ENCODE data around the gene RACGAP1. TPM values are rescaled to one million over a fixed set of nuclear protein-coding genes. Genes with fewer than 3 reads are reported as not detected.

The RACGAP1 gene
- total RNA-seq, 4 donors from 2014 or later = 20.1 to 44.7 (median 33.6) TPM

DNA sequence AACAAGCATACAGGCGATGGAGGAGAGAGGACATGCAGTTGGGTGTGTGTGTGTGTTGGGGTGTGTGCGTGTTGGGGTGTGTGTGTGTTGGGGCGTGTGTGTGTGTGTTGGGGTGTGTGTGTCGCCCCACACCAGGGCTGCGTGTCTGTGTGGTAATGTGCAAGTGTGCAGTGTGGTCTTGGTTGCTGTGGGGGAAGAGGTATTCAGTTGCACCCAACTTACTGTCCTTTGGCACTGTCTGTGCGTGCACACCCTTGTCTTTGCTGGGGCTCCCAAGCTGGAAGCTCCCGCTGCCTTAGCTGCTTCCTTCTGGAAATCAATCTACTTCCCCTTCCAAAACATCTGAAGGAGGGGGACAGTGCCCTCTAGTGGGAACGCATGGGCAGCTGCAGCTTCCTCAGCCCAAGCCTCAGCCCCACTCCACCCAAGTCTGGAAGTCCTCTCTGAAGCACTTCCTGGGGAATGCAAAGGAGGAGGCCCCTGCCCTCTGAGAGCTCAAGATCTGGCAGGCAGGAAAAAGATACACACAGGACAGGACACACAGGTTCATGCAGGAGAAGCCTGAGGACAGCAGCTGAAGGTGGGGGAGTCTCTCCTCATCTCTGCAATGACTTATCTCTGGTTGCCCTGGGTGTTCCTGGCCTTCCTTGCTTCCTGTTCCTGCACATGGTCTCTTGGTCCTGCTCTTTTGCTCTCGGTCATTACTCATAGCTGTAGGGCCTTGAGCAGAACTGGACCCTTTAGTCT lies 45.2 kb upstream of the RACGAP1 start:
- intact Hi-C loops (cut with DNase I) = no loop called here
- WGBS, 2 donors = 35 to 53% methylated on average over 6 to 8 of the region's 9 CpGs
- Histone ChIP-seq H3K4me1 (peaks cover 0 to 16% (median 7%) of the 10 kb centered on the region in 3 donors), H3K27me3 (no peaks in the 10 kb centered on the region), H3K27ac (no peak overlapping the region), H3K4me3 (peak overlapping the region in 1 of 4 donors; percentile 30), H3K36me3 (no peaks in the 10 kb centered on the region), H3K9me3 (no peaks in the 10 kb centered on the region)
- no peak for DNase-seq
- no peak for TF ChIP-seq POLR2A (IDR thresholded peaks at IDR 0.05)
- TF ChIP-seq, protein P1, sequence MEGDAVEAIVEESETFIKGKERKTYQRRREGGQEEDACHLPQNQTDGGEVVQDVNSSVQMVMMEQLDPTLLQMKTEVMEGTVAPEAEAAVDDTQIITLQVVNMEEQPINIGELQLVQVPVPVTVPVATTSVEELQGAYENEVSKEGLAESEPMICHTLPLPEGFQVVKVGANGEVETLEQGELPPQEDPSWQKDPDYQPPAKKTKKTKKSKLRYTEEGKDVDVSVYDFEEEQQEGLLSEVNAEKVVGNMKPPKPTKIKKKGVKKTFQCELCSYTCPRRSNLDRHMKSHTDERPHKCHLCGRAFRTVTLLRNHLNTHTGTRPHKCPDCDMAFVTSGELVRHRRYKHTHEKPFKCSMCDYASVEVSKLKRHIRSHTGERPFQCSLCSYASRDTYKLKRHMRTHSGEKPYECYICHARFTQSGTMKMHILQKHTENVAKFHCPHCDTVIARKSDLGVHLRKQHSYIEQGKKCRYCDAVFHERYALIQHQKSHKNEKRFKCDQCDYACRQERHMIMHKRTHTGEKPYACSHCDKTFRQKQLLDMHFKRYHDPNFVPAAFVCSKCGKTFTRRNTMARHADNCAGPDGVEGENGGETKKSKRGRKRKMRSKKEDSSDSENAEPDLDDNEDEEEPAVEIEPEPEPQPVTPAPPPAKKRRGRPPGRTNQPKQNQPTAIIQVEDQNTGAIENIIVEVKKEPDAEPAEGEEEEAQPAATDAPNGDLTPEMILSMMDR (IDR thresholded peaks at IDR 0.05) = peak; percentile 80 to 95 (median 92)

DNA sequence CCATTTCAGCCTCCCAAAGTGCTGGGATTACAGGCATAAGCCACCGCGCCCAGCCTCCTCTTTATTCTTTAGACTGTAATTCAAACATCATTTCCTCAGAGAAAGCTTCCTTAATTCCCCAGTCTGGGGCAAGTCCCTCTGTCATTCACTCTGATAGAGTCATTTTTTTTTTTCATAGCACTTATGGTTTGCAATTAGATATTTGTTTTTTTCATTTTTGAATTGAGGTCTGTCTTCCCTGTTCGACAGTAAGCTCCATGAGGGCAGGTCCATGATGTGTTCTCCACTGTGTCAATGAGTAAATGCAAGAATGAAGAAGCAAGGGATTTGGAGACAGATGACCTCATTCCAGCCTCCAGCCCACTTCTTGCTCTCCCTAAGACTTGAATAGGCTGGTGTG lies 44.2 kb upstream of the RACGAP1 start:
- TF ChIP-seq POLR2A (IDR thresholded peaks at IDR 0.05) = no peak
- 89 to 96% methylated on average over 2 to 3 of the region's 3 CpGs for WGBS, 2 donors
- Histone ChIP-seq H3K27ac (no peak overlapping the region), H3K4me1 (peaks cover 0 to 10% (median 4%) of the 10 kb centered on the region in 3 donors), H3K27me3 (no peaks in the 10 kb centered on the region), H3K4me3 (no peak overlapping the region), H3K9me3 (no peaks in the 10 kb centered on the region), H3K36me3 (no peaks in the 10 kb centered on the region)
- intact Hi-C loops (cut with DNase I) = no loop called here
- no peak for DNase-seq

DNA sequence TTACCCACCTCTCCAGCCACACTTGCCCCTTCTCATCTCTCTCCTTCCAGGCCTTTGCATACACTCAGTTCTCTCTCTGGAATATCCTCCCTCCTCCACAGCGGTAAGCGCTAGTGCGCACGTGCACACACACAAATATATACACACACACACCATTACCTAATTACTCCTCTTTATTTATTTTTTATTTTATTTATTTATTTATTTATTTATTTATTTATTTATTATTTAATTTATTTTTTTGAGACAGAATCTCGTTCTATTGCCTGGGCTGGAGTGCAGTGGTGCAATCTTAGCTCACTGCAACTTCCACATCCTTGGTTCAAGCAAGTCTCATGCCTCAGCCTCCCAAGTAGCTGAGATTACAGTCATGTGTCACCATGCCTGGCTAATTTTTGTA lies 43.8 kb upstream of the RACGAP1 start:
- WGBS, 2 donors = 89 to 91% methylated on average over 5 of the region's 5 CpGs
- no peak for DNase-seq
- H3K4me3 ChIP-seq = no peak overlapping the region
- no peaks in the 10 kb centered on the region for H3K36me3 ChIP-seq
- no peaks in the 10 kb centered on the region for H3K27me3 ChIP-seq
- TF ChIP-seq POLR2A (IDR thresholded peaks at IDR 0.05) = no peak
- TF ChIP-seq, protein P1 (IDR thresholded peaks at IDR 0.05) = no peak
- no peak overlapping the region for H3K27ac ChIP-seq
- intact Hi-C loops (cut with DNase I) = no loop called here
- peaks cover 0 to 10% (median 4%) of the 10 kb centered on the region in 3 donors for H3K4me1 ChIP-seq
- H3K9me3 ChIP-seq = no peaks in the 10 kb centered on the region

DNA sequence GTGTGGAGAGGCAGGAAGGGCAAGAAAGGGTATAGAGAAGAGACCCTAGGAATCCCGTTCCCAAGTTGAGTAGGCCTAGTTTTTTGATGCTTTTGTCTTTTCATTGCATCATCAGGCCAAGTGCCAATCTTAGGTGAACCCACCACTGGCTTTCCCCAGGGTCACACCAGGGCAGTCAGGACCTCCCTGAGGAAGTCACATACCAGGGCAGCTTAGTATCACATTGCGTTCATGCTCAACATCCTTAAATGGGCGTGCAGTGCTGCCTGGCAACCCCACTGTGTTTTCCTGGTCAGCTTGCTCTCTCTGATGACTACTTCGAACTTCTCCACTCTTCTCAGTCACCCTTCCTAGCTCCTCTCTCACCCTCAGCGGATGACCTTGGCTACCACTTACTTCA lies 41.1 kb upstream of the RACGAP1 start:
- TF ChIP-seq POLR2A (IDR thresholded peaks at IDR 0.05) = no peak
- TF ChIP-seq, protein P1 (IDR thresholded peaks at IDR 0.05) = no peak
- no peaks in the 10 kb centered on the region for H3K27me3 ChIP-seq
- DNase-seq = no peak
- no peaks in the 10 kb centered on the region for H3K9me3 ChIP-seq
- no peaks in the 10 kb centered on the region for H3K36me3 ChIP-seq
- H3K4me3 ChIP-seq = no peak overlapping the region
- intact Hi-C loops (cut with DNase I) = no loop called here
- WGBS, 2 donors = 55 to 59% methylated on average over 5 of the region's 5 CpGs
- peaks cover 0 to 16% (median 4%) of the 10 kb centered on the region in 3 donors for H3K4me1 ChIP-seq
- H3K27ac ChIP-seq = peak overlapping the region in 2 of 4 donors; percentile 21

DNA sequence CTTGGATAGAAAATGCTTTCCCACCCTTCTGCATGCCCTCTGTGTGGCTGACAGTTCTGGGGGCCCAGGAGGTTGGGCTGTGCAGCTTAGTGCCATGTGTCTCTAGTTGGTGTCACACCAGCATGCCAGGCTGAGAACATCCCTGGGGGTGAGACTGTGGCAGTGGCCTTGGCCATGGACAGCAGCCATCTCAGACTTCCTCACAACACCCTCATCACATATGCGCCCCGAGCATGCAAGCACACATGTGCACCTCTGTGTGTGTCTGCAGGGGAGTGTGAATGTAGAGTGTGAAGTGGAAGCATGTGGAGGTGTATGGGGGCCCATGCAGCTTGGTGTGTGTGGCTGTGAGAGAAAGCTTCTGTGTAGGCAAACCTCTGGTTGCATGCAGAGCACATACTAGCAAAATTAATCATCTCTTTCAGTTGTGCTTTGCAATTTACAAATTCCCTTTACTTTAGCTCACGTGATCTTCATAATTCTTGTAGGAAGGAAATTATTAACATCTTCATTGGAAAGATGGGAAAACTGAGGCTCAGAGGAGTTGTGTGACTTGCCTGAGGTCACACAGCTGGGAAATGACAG lies 40.5 kb upstream of the RACGAP1 start:
- TF ChIP-seq, protein P1 (IDR thresholded peaks at IDR 0.05) = no peak
- no peak for TF ChIP-seq POLR2A (IDR thresholded peaks at IDR 0.05)
- Histone ChIP-seq H3K4me3 (no peak overlapping the region), H3K27me3 (no peaks in the 10 kb centered on the region), H3K4me1 (peaks cover 0 to 22% (median 4%) of the 10 kb centered on the region in 3 donors), H3K9me3 (no peaks in the 10 kb centered on the region), H3K27ac (peak overlapping the region in 2 of 4 donors; percentile 3 to 21), H3K36me3 (no peaks in the 10 kb centered on the region)
- WGBS, 2 donors = 85 to 88% methylated on average over 1 to 3 of the region's 3 CpGs
- intact Hi-C loops (cut with DNase I) = no loop called here
- no peak for DNase-seq
